ENCODE results near the gene GLIPR1. TPM values are rescaled to one million over a fixed set of nuclear protein-coding genes. Genes with fewer than 3 reads are reported as not detected.

The GLIPR1 gene
- total and polyA plus RNA-seq, 2 donors (not counting 3 experiments of a cell fraction or from before 2014, with no cell fraction given), result 98.8 to 108 TPM

GRCh38 chr12:75455839-75456238 lies 24.7 kb upstream of the GLIPR1 start:
- no peak overlapping the region for H3K9ac ChIP-seq (replicated peaks; ENCODE audit: extremely low read depth, insufficient read depth, low read length)
- no peak overlapping the region for H2AFZ ChIP-seq (ENCODE audit: low read depth, low read length)
- intact Hi-C loops (cut with micrococcal nuclease), result no loop called here
- FAIRE-seq (no peak), DNase-seq (ENCODE audit: low read depth, low spot score) (no peak)
- no TSS peak for BruUV-seq (replicated peaks)
- H3K36me3 ChIP-seq (ENCODE audit: control insufficient read depth in 2 of 2, extremely low read depth in 1 of 2, insufficient read depth in 2 of 2, low read length in 2 of 2), result no peaks in the 10 kb centered on the region
- POLR2A ChIA-PET, result no interaction called here
- H3K4me2 ChIP-seq (ENCODE audit: insufficient read depth, low read length), result no peak overlapping the region
- H3K4me1 ChIP-seq (ENCODE audit: control insufficient read depth, extremely low read depth, insufficient read depth, low read length), result no peaks in the 10 kb centered on the region
- H3K4me3 ChIP-seq (replicated peaks in 1 of 3; ENCODE audit: insufficient read depth in 1 of 3, low read depth in 1 of 3, low read length in 3 of 3), result no peak overlapping the region
- H3K79me2 ChIP-seq (ENCODE audit: control insufficient read depth, insufficient read depth, low read length), result no peaks in the 10 kb centered on the region
- H3K27ac ChIP-seq (ENCODE audit: insufficient read depth, low read depth, low read length), result no peak overlapping the region
- H3K9me1 ChIP-seq (replicated peaks; ENCODE audit: control insufficient read depth, extremely low read depth, insufficient read depth, low read length), result no peaks in the 10 kb centered on the region
- no peaks in the 10 kb centered on the region for H3K9me3 ChIP-seq (replicated peaks; ENCODE audit: control insufficient read depth, insufficient read depth, low read length)
- no peak for TF ChIP-seq CTCF (IDR thresholded peaks at IDR 0.05; ENCODE audit: extremely low read depth in 1 of 2, insufficient read depth in 1 of 2, low read depth in 1 of 2, low read length in 2 of 2)
- TF ChIP-seq FOS (IDR thresholded peaks at IDR 0.05; ENCODE audit: borderline replicate concordance, insufficient read depth, low read length), result no peak
- no peaks in the 10 kb centered on the region for H4K20me1 ChIP-seq (replicated peaks; ENCODE audit: control insufficient read depth, extremely low read depth, insufficient read depth, low read length)
- dilution Hi-C loops (cut with MboI; ENCODE audit: extremely low pct_ligation_motif_present, low sequenced_read_pairs), result no loop called here
- H3K27me3 ChIP-seq (ENCODE audit: control insufficient read depth in 2 of 2, insufficient read depth in 2 of 2, low read length in 2 of 2), result peaks cover 0 to 4% of the 10 kb centered on the region in 2 experiments
- CTCF ChIA-PET, result interaction anchor here (0.8 to 1.5 kb wide), 2 partner anchors 24 to 28 kb away, joined by 3 read pairs; no protein-coding TSS in a partner anchor

- Histone ChIP-seq H3K27ac (ENCODE audit: insufficient read depth, low read depth, low read length) (no peak overlapping the region), H3K79me2 (ENCODE audit: control insufficient read depth, insufficient read depth, low read length) (no peaks in the 10 kb centered on the region), H3K9ac (replicated peaks; ENCODE audit: extremely low read depth, insufficient read depth, low read length) (no peak overlapping the region), H3K4me1 (ENCODE audit: control insufficient read depth, extremely low read depth, insufficient read depth, low read length) (no peaks in the 10 kb centered on the region), H3K36me3 (ENCODE audit: control insufficient read depth in 2 of 2, extremely low read depth in 1 of 2, insufficient read depth in 2 of 2, low read length in 2 of 2) (no peaks in the 10 kb centered on the region), H3K4me2 (ENCODE audit: insufficient read depth, low read length) (no peak overlapping the region), H3K4me3 (replicated peaks in 1 of 3; ENCODE audit: insufficient read depth in 1 of 3, low read depth in 1 of 3, low read length in 3 of 3) (no peak overlapping the region), H2AFZ (ENCODE audit: low read depth, low read length) (no peak overlapping the region), H4K20me1 (replicated peaks; ENCODE audit: control insufficient read depth, extremely low read depth, insufficient read depth, low read length) (no peaks in the 10 kb centered on the region), H3K9me1 (replicated peaks; ENCODE audit: control insufficient read depth, extremely low read depth, insufficient read depth, low read length) (no peaks in the 10 kb centered on the region), H3K27me3 (ENCODE audit: control insufficient read depth in 2 of 2, insufficient read depth in 2 of 2, low read length in 2 of 2) (peaks cover 0 to 4% of the 10 kb centered on the region in 2 experiments), H3K9me3 (replicated peaks; ENCODE audit: control insufficient read depth, insufficient read depth, low read length) (no peaks in the 10 kb centered on the region)
- DNase-seq (ENCODE audit: low read depth, low spot score) (no peak), FAIRE-seq (no peak)
- ChIA-PET CTCF (no interaction called here), POLR2A (no interaction called here)
- dilution Hi-C loops (cut with MboI; ENCODE audit: extremely low pct_ligation_motif_present, low sequenced_read_pairs) (no loop called here), intact Hi-C loops (cut with micrococcal nuclease) (no loop called here)
- TF ChIP-seq POLR2AphosphoS5 (IDR thresholded peaks at IDR 0.05; ENCODE audit: insufficient read depth, low read depth, low read length) (no peak), FOS (IDR thresholded peaks at IDR 0.05; ENCODE audit: borderline replicate concordance, insufficient read depth, low read length) (no peak), JUN (IDR thresholded peaks at IDR 0.05; ENCODE audit: borderline replicate concordance, insufficient read depth, insufficient read length, low read depth) (no peak), EZH2 (IDR thresholded peaks at IDR 0.05; ENCODE audit: borderline replicate concordance, low read depth, low read length, severe bottlenecking) (no peak), GATA2 (IDR thresholded peaks at IDR 0.05; ENCODE audit: insufficient read depth, insufficient read length, low read depth, low read length) (no peak), POLR2A (IDR thresholded peaks at IDR 0.05; ENCODE audit: low read depth, low read length) (no peak), CTCF (IDR thresholded peaks at IDR 0.05; ENCODE audit: extremely low read depth in 1 of 2, insufficient read depth in 1 of 2, low read depth in 1 of 2, low read length in 2 of 2) (no peak), MYC (IDR thresholded peaks at IDR 0.05; ENCODE audit: low read depth, low read length) (no peak)
- TF ChIP-seq, protein P1, sequence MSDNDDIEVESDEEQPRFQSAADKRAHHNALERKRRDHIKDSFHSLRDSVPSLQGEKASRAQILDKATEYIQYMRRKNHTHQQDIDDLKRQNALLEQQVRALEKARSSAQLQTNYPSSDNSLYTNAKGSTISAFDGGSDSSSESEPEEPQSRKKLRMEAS (IDR thresholded peaks at IDR 0.05; ENCODE audit: insufficient read depth, insufficient read length), result no peak
- no TSS peak for BruUV-seq (replicated peaks)
These were observed 23.4 kb upstream of the GLIPR1 start for GRCh38 chr12:75457191-75457590.
